Parathyroid adenoma (tissue), 2 donors: Measurements from ENCODE around the gene C1orf198.

Source experiments
- H2AFZ ChIP-seq: fragments of 300-600 bp; sonication (generic); one replicate; pipeline ENCODE4 v1.7.0; 2017; ENCODE audit warnings: antibody characterized with exemption, mild to moderate bottlenecking
- H3K27ac ChIP-seq: fragments of 300-600 bp; sonication (generic); one replicate; pipeline ENCODE4 v1.7.0; 2017
- H3K27me3 ChIP-seq: fragments of 300-600 bp; sonication (generic); one replicate; pipeline ENCODE4 v1.7.0; 2017; ENCODE audit warnings: low read length; ENCODE audit not compliant: control insufficient read depth, insufficient read depth
- H3K36me3 ChIP-seq: fragments of 300-600 bp; sonication (generic); one replicate; pipeline ENCODE4 v1.7.0; 2017; ENCODE audit warnings: low read length; ENCODE audit not compliant: control insufficient read depth, insufficient read depth
- H3K4me1 ChIP-seq: fragments of 300-600 bp; sonication (generic); one replicate; pipeline ENCODE4 v1.7.0; 2017; ENCODE audit warnings: control low read depth
- H3K4me2 ChIP-seq: fragments of 300-600 bp; sonication (generic); one replicate; pipeline ENCODE4 v1.7.0; 2017; ENCODE audit warnings: low read length
- H3K4me3 ChIP-seq: fragments of 300-600 bp; sonication (generic); one replicate; pipeline ENCODE4 v1.7.0; 2017; ENCODE audit warnings: low read depth, low read length
- H3K79me2 ChIP-seq: fragments of 300-600 bp; sonication (generic); one replicate; pipeline ENCODE4 v1.7.0; 2017; ENCODE audit warnings: control low read depth
- H3K9ac ChIP-seq: fragments of 300-600 bp; sonication (generic); one replicate; pipeline ENCODE4 v1.7.0; 2017; ENCODE audit warnings: mild to moderate bottlenecking
- H3K9me3 ChIP-seq: fragments of 300-600 bp; sonication (generic); one replicate; pipeline ENCODE4 v1.7.0; 2017; ENCODE audit warnings: low read length; ENCODE audit not compliant: control insufficient read depth
- CTCF ChIP-seq: fragments of 300-600 bp; sonication (generic); IDR thresholded peaks from one replicate; pipeline ENCODE4 v1.7.0; 2017; ENCODE audit warnings: antibody characterized with exemption, mild to moderate bottlenecking
- donor health status: primary hyperparathyroidism.

The C1orf198 gene

DNA sequence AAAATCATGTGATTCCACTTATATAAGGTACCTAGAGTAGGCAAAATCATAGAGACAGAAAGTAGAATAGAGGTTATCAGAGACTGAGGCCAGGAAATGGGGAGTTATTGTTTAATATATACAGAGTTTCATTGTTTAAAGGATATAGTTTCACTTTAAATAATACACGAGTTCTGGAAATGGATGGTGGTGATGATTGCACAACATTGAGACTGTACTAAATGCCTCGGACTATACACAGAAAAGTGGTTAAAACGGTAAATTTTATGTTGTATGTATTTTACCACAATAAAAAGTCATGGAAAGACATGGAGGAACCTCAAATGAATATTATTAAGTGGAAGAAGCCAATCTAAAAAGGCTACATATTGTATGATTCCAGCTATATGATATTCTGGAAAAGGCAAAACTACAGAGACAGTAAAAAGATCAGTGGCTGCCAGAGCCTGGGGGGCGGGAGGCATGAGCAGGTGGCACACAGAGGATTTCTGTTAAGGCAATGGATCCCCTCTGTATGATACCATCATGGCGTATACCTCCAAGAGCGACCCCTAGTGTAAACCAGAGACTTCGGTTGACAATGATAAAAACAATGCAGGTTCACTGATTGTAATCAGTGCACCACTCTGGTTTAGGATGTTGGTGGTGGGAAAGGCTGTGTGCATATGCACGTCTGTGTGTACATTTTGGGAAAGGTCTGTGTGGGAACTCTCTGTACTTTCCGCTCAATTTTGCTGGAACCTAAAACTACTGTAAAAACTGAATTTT is 7.5 kb downstream of the C1orf198 start:
- H3K79me2 ChIP-seq: peaks cover 20% of the 10 kb centered on the region
- no peak overlapping the region for H3K9ac ChIP-seq
- no peaks in the 10 kb centered on the region for H3K27me3 ChIP-seq
- peaks cover 11% of the 10 kb centered on the region for H3K4me1 ChIP-seq
- no peaks in the 10 kb centered on the region for H3K36me3 ChIP-seq
- H2AFZ ChIP-seq: no peak overlapping the region
- no peak overlapping the region for H3K4me2 ChIP-seq
- no peaks in the 10 kb centered on the region for H3K9me3 ChIP-seq
- H3K27ac ChIP-seq: no peak overlapping the region
- no peak for TF ChIP-seq CTCF
- H3K4me3 ChIP-seq: no peak overlapping the region

DNA sequence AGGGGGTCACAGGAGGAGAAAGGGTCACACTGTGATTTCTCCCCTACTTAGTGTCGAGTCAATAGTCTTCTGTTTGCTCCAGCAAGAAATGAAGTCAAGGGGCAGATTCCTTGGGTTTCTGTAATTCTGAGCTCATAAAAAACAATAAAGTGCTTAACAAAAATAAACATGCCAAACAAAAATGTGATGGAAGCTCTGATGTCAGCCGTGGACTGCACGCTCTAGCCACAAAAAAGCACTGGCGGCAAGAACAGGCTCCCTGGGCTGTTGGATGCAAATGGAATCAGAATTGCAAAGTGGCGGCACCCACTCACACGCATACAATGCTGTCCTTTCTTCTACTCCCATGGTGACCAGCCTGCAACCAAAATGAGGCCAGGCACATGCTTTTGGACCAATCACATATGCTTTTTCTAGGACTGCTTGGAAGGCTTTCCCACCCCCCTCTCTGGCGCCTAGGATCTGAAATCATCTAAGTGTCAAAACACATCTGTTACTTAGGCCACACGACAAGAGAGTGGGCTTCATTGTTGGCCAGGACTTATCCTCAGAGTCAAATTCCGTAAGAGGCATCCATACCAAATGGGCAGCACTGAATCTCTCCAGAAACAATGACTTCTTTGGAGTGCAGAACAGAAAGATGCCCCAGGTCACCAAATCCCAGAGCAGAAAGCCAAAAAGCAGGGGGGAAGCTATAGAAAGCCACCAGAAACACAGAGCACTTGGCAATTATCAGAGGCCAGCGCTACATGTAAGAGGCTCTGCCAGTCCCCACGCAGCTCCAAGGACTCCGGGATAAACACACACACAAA is 9.2 kb downstream of the C1orf198 start:
- no peak overlapping the region for H3K9ac ChIP-seq
- H3K4me3 ChIP-seq: no peak overlapping the region
- no peaks in the 10 kb centered on the region for H3K9me3 ChIP-seq
- H3K4me2 ChIP-seq: no peak overlapping the region
- peaks cover 21% of the 10 kb centered on the region for H3K79me2 ChIP-seq
- no peak for TF ChIP-seq CTCF
- no peak overlapping the region for H2AFZ ChIP-seq
- no peaks in the 10 kb centered on the region for H3K36me3 ChIP-seq
- no peaks in the 10 kb centered on the region for H3K27me3 ChIP-seq
- H3K4me1 ChIP-seq: peaks cover 11% of the 10 kb centered on the region
- H3K27ac ChIP-seq: no peak overlapping the region

DNA sequence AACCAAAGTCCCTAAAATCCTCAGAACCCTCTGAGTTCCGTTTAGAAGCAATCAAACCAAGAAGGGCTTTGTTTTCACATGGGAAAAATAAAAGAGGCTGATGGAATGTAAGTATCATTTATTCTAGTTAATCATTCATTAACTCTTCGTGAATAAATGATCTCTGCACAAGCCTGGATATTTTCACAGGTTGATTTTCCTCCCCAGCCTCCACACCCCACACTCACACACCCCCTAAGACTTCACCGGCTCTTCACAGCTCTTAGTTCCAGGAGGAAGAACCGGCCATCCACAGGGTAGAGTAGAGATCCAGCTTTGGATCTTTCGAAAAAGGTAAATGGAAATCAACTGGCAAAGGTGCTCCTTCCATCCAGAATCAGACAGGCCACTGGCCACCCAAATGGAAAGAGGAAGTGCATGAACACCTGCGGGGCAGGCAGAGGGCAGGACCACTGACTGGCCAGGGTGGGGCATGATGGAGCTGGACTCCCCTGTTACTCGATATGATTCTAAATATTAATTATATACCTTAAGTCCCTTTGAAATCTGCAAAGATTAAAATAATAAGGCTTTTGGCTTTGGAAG is 10.0 kb downstream of the C1orf198 start:
- H3K4me2 ChIP-seq: no peak overlapping the region
- H3K27ac ChIP-seq: no peak overlapping the region
- peaks cover 21% of the 10 kb centered on the region for H3K79me2 ChIP-seq
- H3K9me3 ChIP-seq: no peaks in the 10 kb centered on the region
- no peaks in the 10 kb centered on the region for H3K36me3 ChIP-seq
- H3K4me1 ChIP-seq: peaks cover 9% of the 10 kb centered on the region
- no peak overlapping the region for H3K9ac ChIP-seq
- H2AFZ ChIP-seq: no peak overlapping the region
- no peak for TF ChIP-seq CTCF
- H3K4me3 ChIP-seq: no peak overlapping the region
- H3K27me3 ChIP-seq: no peaks in the 10 kb centered on the region

- Histone ChIP-seq H3K4me1 (peaks cover 5% of the 10 kb centered on the region), H3K27ac (no peak overlapping the region), H3K9me3 (no peaks in the 10 kb centered on the region), H3K79me2 (peaks cover 21% of the 10 kb centered on the region), H3K4me3 (no peak overlapping the region), H3K36me3 (no peaks in the 10 kb centered on the region), H3K4me2 (no peak overlapping the region), H3K9ac (no peak overlapping the region), H3K27me3 (no peaks in the 10 kb centered on the region), H2AFZ (no peak overlapping the region)
- TF ChIP-seq CTCF: no peak
These were observed 10.5 kb downstream of the C1orf198 start for GRCh38 chr1:230857822-230858221.
